ENCODE results near the gene MT1HL1.

The MT1HL1 gene

GRCh38 chr1:237004116-237004515, at the start of gene MT1HL1:
MT1HL1 (minus strand) TSS chr1:237004441; CDS start chr1:237004372, 69 bp downstream.
- no peak for DNase-seq (ENCODE audit: low read depth)

GRCh38 chr1:237050915-237051314, 46.7 kb upstream of the MT1HL1 start:
- no peak for DNase-seq (ENCODE audit: low read depth)

GRCh38 chr1:237050185-237050584, 45.9 kb upstream of the MT1HL1 start:
- no peak for DNase-seq (ENCODE audit: low read depth)

- DNase-seq (ENCODE audit: low read depth): no peak
Measured at GRCh38 chr1:237048803-237049202, 44.6 kb upstream of the MT1HL1 start.

GRCh38 chr1:237045278-237046016, 41.2 kb upstream of the MT1HL1 start:
- DNase-seq (ENCODE audit: low read depth): no peak

GRCh38 chr1:237043846-237044636, 39.8 kb upstream of the MT1HL1 start:
- DNase-seq (ENCODE audit: low read depth): no peak

GRCh38 chr1:237042892-237043576, 38.8 kb upstream of the MT1HL1 start:
- no peak for DNase-seq (ENCODE audit: low read depth)

GRCh38 chr1:237042526-237042891, 38.3 kb upstream of the MT1HL1 start:
- DNase-seq (ENCODE audit: low read depth): no peak

- DNase-seq (ENCODE audit: low read depth): no peak
Measured at GRCh38 chr1:237041795-237042525, 37.7 kb upstream of the MT1HL1 start, which contains the start of gene RYR2. RYR2 (plus strand) TSS chr1:237042184; CDS start chr1:237042522, 338 bp downstream.

- DNase-seq (ENCODE audit: low read depth): no peak
Measured at GRCh38 chr1:237041461-237041794, 37.2 kb upstream of the MT1HL1 start.

- DNase-seq (ENCODE audit: low read depth): no peak
Measured at GRCh38 chr1:237040823-237041222, 36.6 kb upstream of the MT1HL1 start.

GRCh38 chr1:237038211-237038610, 34.0 kb upstream of the MT1HL1 start:
- DNase-seq (ENCODE audit: low read depth): no peak

GRCh38 chr1:237035759-237036158, 31.5 kb upstream of the MT1HL1 start:
- no peak for DNase-seq (ENCODE audit: low read depth)

GRCh38 chr1:237033804-237034203, 29.6 kb upstream of the MT1HL1 start:
- DNase-seq (ENCODE audit: low read depth): no peak

GRCh38 chr1:237033061-237033460, 28.8 kb upstream of the MT1HL1 start:
- no peak for DNase-seq (ENCODE audit: low read depth)

- no peak for DNase-seq (ENCODE audit: low read depth)
Measured at GRCh38 chr1:237032029-237032428, 27.8 kb upstream of the MT1HL1 start.

- no peak for DNase-seq (ENCODE audit: low read depth)
Measured at GRCh38 chr1:237031480-237031879, 27.2 kb upstream of the MT1HL1 start.

- no peak for DNase-seq (ENCODE audit: low read depth)
Measured at GRCh38 chr1:237029850-237030535, 25.8 kb upstream of the MT1HL1 start.

- no peak for DNase-seq (ENCODE audit: low read depth)
Measured at GRCh38 chr1:237029240-237029639, 25.0 kb upstream of the MT1HL1 start.

- no peak for DNase-seq (ENCODE audit: low read depth)
Measured at GRCh38 chr1:237025358-237026074, 21.3 kb upstream of the MT1HL1 start.

GRCh38 chr1:237018896-237019295, 14.7 kb upstream of the MT1HL1 start:
- DNase-seq (ENCODE audit: low read depth): no peak
